Spleen (tissue), 11 donors: Measurements from ENCODE around the gene KLHL22. TPM values are rescaled to one million over a fixed set of nuclear protein-coding genes. Genes with fewer than 3 reads are reported as not detected.
A peak's percentile ranks its signal among the peaks of the same experiment; 100 is the strongest.
"Not testable (repeated sequence)": the region's sequence is repeated elsewhere in the genome, so short reads cannot be mapped to it uniquely, and the experiment has no call there.

Experiments
- DNase-seq: peaks from one replicate; pipeline ENCODE4 v3.0.0-alpha.2; 2020
- H3K27ac ChIP-seq, 8 donors: fragments of 200-600 bp; sonication (generic) in 7 of 8; 1 replicate in 4 of 8; 2 replicates in 4 of 8; pipeline versions ENCODE4 v1.5.0 to v1.8.0; 2016 to 2021; ENCODE audit warnings: inconsistent platforms in 4 of 8, mild to moderate bottlenecking in 4 of 8, moderate library complexity in 1 of 8
- H3K27me3 ChIP-seq, 7 donors: fragments of 200-600 bp; sonication (generic) in 6 of 7; replicated peaks in 1 of 7; 1 replicate in 4 of 7; 2 replicates in 3 of 7; pipeline versions ENCODE4 v1.5.0 to v1.8.0; 2016 to 2021; ENCODE audit warnings: inconsistent platforms in 3 of 7, mild to moderate bottlenecking in 1 of 7
- H3K36me3 ChIP-seq, 6 donors: fragments of 200-600 bp; sonication (generic) in 5 of 6; 1 replicate in 4 of 6; 2 replicates in 2 of 6; pipeline versions ENCODE4 v1.5.0 to v1.8.0; 2016 to 2021; ENCODE audit warnings: inconsistent platforms in 2 of 6
- H3K4me1 ChIP-seq, 6 donors: fragments of 200-600 bp; sonication (generic) in 5 of 6; 1 replicate in 3 of 6; 2 replicates in 3 of 6; pipeline versions ENCODE4 v1.5.0 to v1.8.0; 2016 to 2021; ENCODE audit warnings: inconsistent platforms in 3 of 6
- H3K4me3 ChIP-seq, 8 donors: fragments of 200-600 bp; sonication (generic) in 7 of 8; 1 replicate in 4 of 8; 2 replicates in 4 of 8; pipeline versions ENCODE4 v1.5.0 to v1.8.0; 2016 to 2021; ENCODE audit warnings: inconsistent platforms in 4 of 8, mild to moderate bottlenecking in 4 of 8, moderate library complexity in 2 of 8
- H3K9me3 ChIP-seq, 8 donors: fragments of 200-600 bp; sonication (generic) in 7 of 8; 1 replicate in 4 of 8; 2 replicates in 4 of 8; pipeline versions ENCODE4 v1.5.0 to v1.8.0; 2016 to 2021; ENCODE audit warnings: inconsistent platforms in 4 of 8
- CTCF ChIP-seq, 11 experiments: fragments of 200-600 bp in 7 of 11; fragments of 450-650 bp in 4 of 11; sonication (generic) in 4 of 11; IDR thresholded peaks in 8 of 11; conservative IDR thresholded peaks in 3 of 11; 1 replicate in 7 of 11; 2 replicates in 4 of 11; pipeline versions ENCODE4 v1.4.0 to v1.8.0; 2016 to 2021; ENCODE audit warnings: antibody characterized with exemption in 11 of 11, inconsistent platforms in 4 of 11, mild to moderate bottlenecking in 1 of 11
- POLR2A ChIP-seq, 3 donors: fragments of 450-650 bp; IDR thresholded peaks; one replicate each; pipeline ENCODE4 v1.5.1; 2017; ENCODE audit warnings: antibody characterized with exemption in 3 of 3, mild to moderate bottlenecking in 1 of 3
- POLR2AphosphoS5 ChIP-seq, 3 donors: sonication (generic); formaldehyde crosslinking; IDR thresholded peaks; one replicate each; pipeline ENCODE4 v1.5.1; 2017; ENCODE audit warnings: antibody characterized with exemption in 3 of 3
- WGBS, 5 donors: extraction: QIAGEN DNeasy Blood & Tissue Kit in 3 of 5; methylation state at CpG; one replicate each; pipeline versions ENCODE4 v1.1.5 to v1.1.7; 2013 to 2018; 5-methylcytosine and 5-hydroxymethylcytosine counted together
- intact Hi-C: fragments of 100-400 bp; cut with DNase I; formaldehyde crosslinking; loops from one replicate; pipeline ENCODE4 v1.15.0; 2023; ENCODE audit warnings: low total_unique reads
- polyA plus RNA-seq, 3 donors: library from polyadenylated mRNA; stranded (reverse); fragments of 200-250 nt; gene quantifications; one replicate each; pipeline ENCODE4 v1.2.1, GENCODE V29; 2013
- total RNA-seq, 7 donors: library from RNA; depleted of rRNA in 3 of 7; stranded (reverse); fragments of >200 nt in 3 of 7; fragmentation: NEBNext Ultra II Directional in 4 of 7; extraction: Animal tissue kit (Norgen Biotek cat#: 25700) in 4 of 7; gene quantifications; one replicate each; pipeline versions ENCODE4 v1.1.0 to v1.2.1, GENCODE V29; 2016 to 2021
- donor health status: healthy with polysubstance abuse.
- donor health status: DM: no; HTN: no; CAD: no; lungs with moderate emphysema.
- donor health status: DM: no; HTN: no; CAD: no.
- donor health status: Bipolar disorder and iron deficiency.
- donor health status: healthy.
- donor health status: DM: no; HTN: no; CAD: no.
- donor health status: DM: yes; HTN: yes; CAD: no.

KLHL22 gene
- total and polyA plus RNA-seq, 10 donors = 14.0 to 40.6 (median 28.6) TPM

DNA sequence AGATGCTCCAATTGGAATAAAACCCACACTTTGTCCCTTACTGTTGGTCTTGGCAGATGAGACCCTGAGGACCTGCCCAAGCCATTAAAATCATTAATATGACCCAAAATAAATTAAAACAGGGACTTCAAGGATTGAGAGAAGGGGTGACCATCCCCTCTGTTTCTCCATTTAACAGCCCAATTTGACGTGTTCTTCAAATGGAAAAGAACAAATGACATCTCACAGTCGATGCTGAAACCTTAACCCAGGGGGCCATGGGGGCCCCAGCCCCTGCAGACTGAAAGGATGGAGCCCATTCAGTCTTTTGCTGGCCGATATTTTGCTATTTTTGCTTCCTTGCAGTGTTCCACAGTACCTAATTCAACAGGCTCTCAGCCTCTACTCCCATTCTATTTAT lies 81.1 kb downstream of the KLHL22 start:
- intact Hi-C loops = no loop called here
- no peak for TF ChIP-seq POLR2AphosphoS5 (IDR thresholded peaks at IDR 0.05)
- TF ChIP-seq POLR2A (IDR thresholded peaks at IDR 0.05) = no peak
- TF ChIP-seq CTCF (IDR thresholded peaks at IDR 0.05 in 8 of 11, conservative IDR thresholded peaks at IDR 0.05 in 3 of 11) = no peak

GRCh38 chr22:20414059-20414440 lies 81.5 kb downstream of the KLHL22 start:
- Histone ChIP-seq H3K4me3 (no peak overlapping the region), H3K27me3 (no peaks in the 10 kb centered on the region), H3K4me1 (peaks cover 3 to 12% (median 7%) of the 10 kb centered on the region in 6 donors), H3K36me3 (no peaks in the 10 kb centered on the region), H3K27ac (no peak overlapping the region), H3K9me3 (no peaks in the 10 kb centered on the region)
- intact Hi-C loops = no loop called here
- no peak for TF ChIP-seq POLR2A (IDR thresholded peaks at IDR 0.05)
- no peak for TF ChIP-seq CTCF (IDR thresholded peaks at IDR 0.05 in 8 of 11, conservative IDR thresholded peaks at IDR 0.05 in 3 of 11)
- no peak for TF ChIP-seq POLR2AphosphoS5 (IDR thresholded peaks at IDR 0.05)
- 75 to 94% (median 92%) methylated on average over 5 of the region's 5 CpGs for WGBS, 5 donors
- no peak for DNase-seq

More for the DNA sequence above, 81.1 kb downstream of the KLHL22 start:
- H3K4me1 ChIP-seq = peaks cover 3 to 12% (median 7%) of the 10 kb centered on the region in 6 donors
- WGBS, 5 donors = 61 to 91% (median 75%) methylated on average over 3 of the region's 3 CpGs
- no peaks in the 10 kb centered on the region for H3K27me3 ChIP-seq
- no peaks in the 10 kb centered on the region for H3K36me3 ChIP-seq
- no peak overlapping the region for H3K4me3 ChIP-seq
- H3K9me3 ChIP-seq = no peaks in the 10 kb centered on the region
- no peak overlapping the region for H3K27ac ChIP-seq
- peak; percentile 9 for DNase-seq

GRCh38 chr22:20413217-20414058 lies 82.2 kb downstream of the KLHL22 start:
- TF ChIP-seq POLR2AphosphoS5 (IDR thresholded peaks at IDR 0.05) = no peak
- no peak for TF ChIP-seq CTCF (IDR thresholded peaks at IDR 0.05 in 8 of 11, conservative IDR thresholded peaks at IDR 0.05 in 3 of 11)
- TF ChIP-seq POLR2A (IDR thresholded peaks at IDR 0.05) = no peak
- Histone ChIP-seq H3K4me1 (peaks cover 3 to 9% (median 5%) of the 10 kb centered on the region in 6 donors), H3K27ac (no peak overlapping the region), H3K4me3 (no peak overlapping the region), H3K9me3 (no peaks in the 10 kb centered on the region), H3K27me3 (no peaks in the 10 kb centered on the region), H3K36me3 (no peaks in the 10 kb centered on the region)
- intact Hi-C loops = no loop called here
- 86 to 96% (median 94%) methylated on average over 9 of the region's 9 CpGs for WGBS, 5 donors
- peak; percentile 23 for DNase-seq

- DNase-seq = peak; percentile 10
- intact Hi-C loops = no loop called here
- Histone ChIP-seq H3K4me1 (peaks cover 0 to 1% (median 0%) of the 10 kb centered on the region in 6 donors), H3K9me3 (no peaks in the 10 kb centered on the region), H3K36me3 (peaks cover 0 to 4% (median 0%) of the 10 kb centered on the region in 6 donors), H3K4me3 (no peak overlapping the region), H3K27ac (no peak overlapping the region), H3K27me3 (no peaks in the 10 kb centered on the region)
- WGBS, 5 donors = 69 to 84% (median 79%) methylated on average over 10 of the region's 10 CpGs
- TF ChIP-seq POLR2AphosphoS5 (IDR thresholded peaks at IDR 0.05) (no peak), CTCF (IDR thresholded peaks at IDR 0.05 in 8 of 11, conservative IDR thresholded peaks at IDR 0.05 in 3 of 11) (no peak), POLR2A (IDR thresholded peaks at IDR 0.05) (no peak)
Observed at GRCh38 chr22:20412474-20413216, 83.0 kb downstream of the KLHL22 start.

- 88 to 100% (median 93%) methylated on average over 3 of the region's 3 CpGs for WGBS, 5 donors
- H3K4me1 ChIP-seq, intact Hi-C loops, H3K27ac ChIP-seq, H3K4me3 ChIP-seq, H3K27me3 ChIP-seq, H3K9me3 ChIP-seq: not testable (repeated sequence)
- peaks cover 0 to 37% (median 22%) of the 10 kb centered on the region in 6 donors for H3K36me3 ChIP-seq
- peak; percentile 4 for DNase-seq
Observed at GRCh38 chr22:20409385-20409784, 86.2 kb downstream of the KLHL22 start.
